ENCODE results near the gene NEDD9. TPM values are rescaled to one million over a fixed set of nuclear protein-coding genes. Genes with fewer than 3 reads are reported as not detected.

NEDD9 gene
- total and polyA plus RNA-seq, 2 of the 4 experiments (the other 2 are of a cell fraction), result 7.6 to 16.5 TPM

GRCh38 chr6:11224252-11224965 lies 8.1 kb downstream of the NEDD9 start:
- POLR2A ChIA-PET (ENCODE audit: unreplicated experiment), result interaction anchor here (0.5 kb wide), 1 partner anchor 210 kb away, joined by 4 read pairs; no protein-coding TSS in a partner anchor
- no peak overlapping the region for H3K9ac ChIP-seq (ENCODE audit: low read depth, low read length)

More at GRCh38 chr6:11224252-11224965, 8.1 kb downstream of the NEDD9 start:
- peak overlapping the region; percentile 33 for H2AK5ac ChIP-seq (ENCODE audit: low read depth, low read length)
- H4K20me1 ChIP-seq (ENCODE audit: insufficient read depth, low read length), result peaks cover 22% of the 10 kb centered on the region
- intact Hi-C loops (cut with micrococcal nuclease), result no loop called here
- no peak overlapping the region for H2BK20ac ChIP-seq (ENCODE audit: low read depth, low read length)
- BruUV-seq (replicated peaks), result no TSS peak
- WGBS, 2 experiments (ENCODE audit: extremely low coverage in 2 of 2, insufficient read length in 1 of 2), result 100% methylated on average over 1 of the region's 9 CpGs; no CpG with 5 or more reads in 1 of the 2 experiments
- peak overlapping the region; percentile 21; the same call in 1 of the 2 replicates for H3K18ac ChIP-seq (ENCODE audit: low read depth, low read length)
- H3K27ac ChIP-seq (ENCODE audit: insufficient read depth, low read length), result no peak overlapping the region
- peak; percentile 70 for ATAC-seq (ENCODE audit: low read depth)
- H3K4me3 ChIP-seq (ENCODE audit: insufficient read depth, low read depth, low read length), result no peak overlapping the region
- peak overlapping the region; percentile 48 for H3K4me2 ChIP-seq (ENCODE audit: low read depth, low read length)
- no peak overlapping the region for H3K23ac ChIP-seq (ENCODE audit: low read depth, low read length)
- H4K8ac ChIP-seq (ENCODE audit: low read depth in 2 of 2, low read length in 2 of 2), result no peak overlapping the region
- H3K56ac ChIP-seq (ENCODE audit: extremely low read depth, insufficient read depth, low read length), result no peak overlapping the region
- H3K4ac ChIP-seq (ENCODE audit: low read depth, low read length), result peak overlapping the region; percentile 33; the same call in 1 of the 2 replicates
- CTCF ChIA-PET, result no interaction called here
- H3K27me3 ChIP-seq (ENCODE audit: control insufficient read depth, insufficient read depth, low read length), result no peaks in the 10 kb centered on the region
- H4K5ac ChIP-seq (ENCODE audit: low read depth, low read length), result peak overlapping the region; percentile 15; the same call in 1 of the 2 replicates
- TF ChIP-seq MXI1 (IDR thresholded peaks at IDR 0.05; ENCODE audit: borderline replicate concordance, low read depth, low read length) (no peak), CEBPB (IDR thresholded peaks at IDR 0.05; ENCODE audit: low read depth, low read length) (no peak), SMC3 (IDR thresholded peaks at IDR 0.05; ENCODE audit: low read depth, low read length) (no peak), MAFK (IDR thresholded peaks at IDR 0.05; ENCODE audit: low read depth, low read length) (no peak), USF2 (IDR thresholded peaks at IDR 0.05; ENCODE audit: low read depth, low read length) (no peak), POLR2A (IDR thresholded peaks at IDR 0.05; ENCODE audit: low read depth, low read length) (no peak; the same call in 1 of the 2 replicates), RAD21 (IDR thresholded peaks at IDR 0.05; ENCODE audit: low read length) (no peak), BHLHE40 (IDR thresholded peaks at IDR 0.05; ENCODE audit: low read depth, low read length) (no peak), RCOR1 (IDR thresholded peaks at IDR 0.05; ENCODE audit: insufficient replicate concordance, low read length) (no peak)
- H3K79me1 ChIP-seq (ENCODE audit: low read depth in 1 of 2, low read length in 2 of 2), result peaks cover 12 to 70% of the 10 kb centered on the region in 2 experiments; a peak in 3 of 4 replicates
- peaks cover 12% of the 10 kb centered on the region for H3K4me1 ChIP-seq (ENCODE audit: control insufficient read depth, insufficient read depth, low read length)
- peak overlapping the region; percentile 53 for H3K14ac ChIP-seq (replicated peaks; ENCODE audit: low read depth, low read length)
- H2BK5ac ChIP-seq (ENCODE audit: low read depth, low read length, poor library complexity, severe bottlenecking), result peak overlapping the region; percentile 75
- in situ Hi-C loops (cut with MboI; ENCODE audit: low sequenced_read_pairs), result no loop called here
- dilution Hi-C loops (cut with HindIII; ENCODE audit: low sequenced_read_pairs, unreplicated experiment), result no loop called here
- H3K9me3 ChIP-seq (ENCODE audit: control insufficient read depth, insufficient read depth, low read length), result no peaks in the 10 kb centered on the region
- no peak overlapping the region for H2AK9ac ChIP-seq (replicated peaks; ENCODE audit: low read depth, low read length, poor library complexity)
- no peak overlapping the region for H2BK15ac ChIP-seq (ENCODE audit: low read depth, low read length)
- H3K36me3 ChIP-seq (ENCODE audit: control insufficient read depth, insufficient read depth, low read length), result peaks cover 5% of the 10 kb centered on the region
- no peak overlapping the region for H4K91ac ChIP-seq (ENCODE audit: insufficient read depth, low read depth, low read length)
- H2BK120ac ChIP-seq (ENCODE audit: low read depth, low read length), result no peak overlapping the region; the same call in 1 of the 2 replicates
- DNase-seq, result peak; percentile 74
- peaks cover 11% of the 10 kb centered on the region for H3K9me1 ChIP-seq (ENCODE audit: insufficient read depth, low read length)
- H2AFZ ChIP-seq (replicated peaks; ENCODE audit: low read length, poor library complexity), result no peak overlapping the region

Data from IMR-90 (cell line).